SJCRH30 (cell line): ENCODE data around the gene PRICKLE4. TPM values are rescaled to one million over a fixed set of nuclear protein-coding genes. Genes with fewer than 3 reads are reported as not detected.
A peak's percentile ranks its signal among the peaks of the same experiment; 100 is the strongest.

Experiments used
- DNase-seq, 2 experiments: peaks; one replicate each; pipeline ENCODE4 v3.0.0-alpha.2; 2015 to 2020
- H3K27ac ChIP-seq: fragments of 250-450 bp; sonication (Bioruptor Pico); 2 replicates; pipeline ENCODE4 v1.5.1; 2020; ENCODE audit warnings: mild to moderate bottlenecking, moderate library complexity
- H3K27me3 ChIP-seq: fragments of 250-450 bp; sonication (Bioruptor Pico); 2 replicates; pipeline ENCODE4 v1.5.1; 2020; ENCODE audit warnings: mild to moderate bottlenecking, moderate library complexity
- H3K36me3 ChIP-seq: fragments of 250-450 bp; sonication (Bioruptor Pico); 2 replicates; pipeline ENCODE4 v1.5.1; 2020; ENCODE audit warnings: mild to moderate bottlenecking, moderate library complexity
- H3K4me1 ChIP-seq: fragments of 250-450 bp; sonication (Bioruptor Pico); 2 replicates; pipeline ENCODE4 v1.5.1; 2020; ENCODE audit warnings: mild to moderate bottlenecking, moderate library complexity
- H3K4me3 ChIP-seq: fragments of 250-450 bp; sonication (Bioruptor Pico); 2 replicates; pipeline ENCODE4 v1.5.1; 2020; ENCODE audit warnings: mild to moderate bottlenecking, moderate library complexity
- H3K9me3 ChIP-seq: fragments of 250-450 bp; sonication (Bioruptor Pico); replicated peaks from 2 replicates; pipeline ENCODE4 v1.5.1; 2020; ENCODE audit warnings: mild to moderate bottlenecking, moderate library complexity
- total RNA-seq: library from RNA; depleted of rRNA; stranded (reverse); fragments of >200 nt; shearing (Covaris generic); gene quantifications from 2 replicates; pipeline ENCODE4 v1.2.3, GENCODE V29; 2014

The PRICKLE4 gene
- total RNA-seq, 1 experiment from 2014 or later: 0.28 TPM

- Histone ChIP-seq H3K9me3 (no peaks in the 10 kb centered on the region), H3K4me1 (peaks cover 12% of the 10 kb centered on the region), H3K27ac (no peak overlapping the region), H3K27me3 (0 out of 2 replicates have a peak, but pooled peaks cover 4% of the 10 kb centered on the region), H3K4me3 (no peak overlapping the region), H3K36me3 (no peaks in the 10 kb centered on the region)
- no peak for DNase-seq
These were observed 41.5 kb upstream of the PRICKLE4 start for GRCh38 chr6:41739041-41739440.

GRCh38 chr6:41740366-41741162 is 40.0 kb upstream of the PRICKLE4 start:
- Histone ChIP-seq H3K27me3 (0 out of 2 replicates have a peak, but pooled peaks cover 4% of the 10 kb centered on the region), H3K27ac (no peak overlapping the region), H3K9me3 (no peaks in the 10 kb centered on the region), H3K4me3 (no peak overlapping the region), H3K36me3 (no peaks in the 10 kb centered on the region), H3K4me1 (peaks cover 12% of the 10 kb centered on the region)
- DNase-seq: no peak

- Histone ChIP-seq H3K4me1 (peaks cover 9% of the 10 kb centered on the region), H3K36me3 (no peaks in the 10 kb centered on the region), H3K27ac (no peak overlapping the region), H3K4me3 (no peak overlapping the region), H3K27me3 (0 out of 2 replicates have a peak, but pooled peaks cover 4% of the 10 kb centered on the region), H3K9me3 (no peaks in the 10 kb centered on the region)
- peak; percentile 49 to 59 for DNase-seq
These were observed 38.7 kb upstream of the PRICKLE4 start for GRCh38 chr6:41741625-41742490.

DNA sequence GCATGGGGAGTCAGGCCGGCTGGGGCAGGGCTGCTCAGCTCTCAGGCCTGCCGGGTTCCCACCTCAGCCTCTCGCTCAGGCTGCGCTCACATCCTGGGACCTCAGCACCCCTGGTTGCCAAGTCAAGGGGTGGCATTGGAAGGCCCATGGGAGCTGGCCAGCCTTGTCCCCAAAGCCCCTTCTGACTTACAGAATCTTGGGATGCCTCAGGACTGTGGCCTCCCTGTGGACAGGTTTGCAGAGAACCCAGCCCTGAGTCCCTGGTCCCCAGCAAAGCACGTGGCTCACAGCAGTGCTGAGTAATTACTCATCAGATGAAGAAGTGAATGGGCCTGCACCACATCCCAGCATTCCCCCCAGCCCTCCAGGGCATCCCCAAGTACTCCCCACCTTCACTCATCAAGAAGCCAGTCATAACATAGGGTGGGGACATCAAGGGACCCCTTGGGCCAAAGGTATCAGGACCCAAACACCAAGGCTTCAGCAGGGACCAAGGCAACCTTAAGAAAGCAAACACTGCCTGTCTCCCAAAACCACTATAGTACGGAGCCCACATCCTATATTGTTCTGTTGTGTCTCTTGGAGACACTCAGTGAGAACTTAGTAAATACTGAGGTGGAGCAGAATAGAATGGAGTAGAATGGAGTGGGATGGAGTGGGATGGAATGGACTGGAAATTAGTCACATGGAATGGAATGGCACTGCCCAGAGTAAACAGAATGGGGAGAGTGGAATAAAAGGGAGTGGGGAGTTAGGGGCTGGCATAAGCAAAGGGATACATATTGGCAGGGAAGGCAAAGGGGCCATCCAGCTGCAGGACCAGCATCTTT is 37.0 kb upstream of the PRICKLE4 start:
- Histone ChIP-seq H3K4me3 (no peak overlapping the region), H3K27me3 (0 out of 2 replicates have a peak, but pooled peaks cover 4% of the 10 kb centered on the region), H3K27ac (no peak overlapping the region), H3K4me1 (peaks cover 9% of the 10 kb centered on the region), H3K9me3 (no peaks in the 10 kb centered on the region), H3K36me3 (no peaks in the 10 kb centered on the region)
- DNase-seq: no peak

- Histone ChIP-seq H3K4me1 (peaks cover 9% of the 10 kb centered on the region), H3K9me3 (no peaks in the 10 kb centered on the region), H3K4me3 (no peak overlapping the region), H3K36me3 (no peaks in the 10 kb centered on the region), H3K27me3 (0 out of 2 replicates have a peak, but pooled peaks cover 4% of the 10 kb centered on the region), H3K27ac (no peak overlapping the region)
- DNase-seq: no peak
These were observed 36.3 kb upstream of the PRICKLE4 start for GRCh38 chr6:41744236-41744787.

GRCh38 chr6:41746107-41746506 is 34.5 kb upstream of the PRICKLE4 start:
- Histone ChIP-seq H3K27me3 (no peaks in the 10 kb centered on the region), H3K27ac (no peak overlapping the region), H3K9me3 (no peaks in the 10 kb centered on the region), H3K4me3 (no peak overlapping the region), H3K36me3 (no peaks in the 10 kb centered on the region), H3K4me1 (peaks cover 9% of the 10 kb centered on the region)
- DNase-seq: no peak

- no peaks in the 10 kb centered on the region for H3K9me3 ChIP-seq
- no peak within 1 kb of the TSS for H3K4me3 ChIP-seq
- no peaks in the 10 kb centered on the region for H3K4me1 ChIP-seq
- no peaks in the 10 kb centered on the region for H3K36me3 ChIP-seq
- H3K27me3 ChIP-seq: no peaks in the 10 kb centered on the region
- DNase-seq: no peak
- H3K27ac ChIP-seq: no peak within 1 kb of the TSS
These were observed 33.1 kb upstream of the PRICKLE4 start, which contains the start of gene PGC for GRCh38 chr6:41747256-41748101. Gene PGC, minus strand, starts transcription at chr6:41747397. Its CDS starts 63 bp downstream, at chr6:41747334.

DNA sequence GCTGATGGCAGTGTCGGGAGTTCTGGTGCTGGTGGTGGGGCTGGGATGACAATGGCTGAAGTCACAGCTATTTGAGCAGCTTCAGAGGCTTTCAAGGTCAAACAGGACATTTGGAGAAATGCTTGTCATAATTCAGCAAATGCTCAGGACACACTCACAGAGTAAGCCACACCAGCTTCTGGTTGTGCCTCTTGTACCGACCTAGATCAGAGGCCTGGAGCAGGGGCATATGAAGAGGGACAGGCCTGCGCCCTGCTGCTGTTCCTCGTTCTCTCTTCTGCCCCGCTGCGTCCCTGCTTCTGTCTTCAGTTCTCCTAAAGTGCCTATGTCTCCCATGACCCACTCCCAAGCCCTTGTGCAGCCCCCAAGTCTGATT is 32.5 kb upstream of the PRICKLE4 start:
- Histone ChIP-seq H3K36me3 (no peaks in the 10 kb centered on the region), H3K9me3 (no peaks in the 10 kb centered on the region), H3K4me3 (no peak overlapping the region), H3K27me3 (no peaks in the 10 kb centered on the region), H3K27ac (no peak overlapping the region), H3K4me1 (no peaks in the 10 kb centered on the region)
- no peak for DNase-seq

DNA sequence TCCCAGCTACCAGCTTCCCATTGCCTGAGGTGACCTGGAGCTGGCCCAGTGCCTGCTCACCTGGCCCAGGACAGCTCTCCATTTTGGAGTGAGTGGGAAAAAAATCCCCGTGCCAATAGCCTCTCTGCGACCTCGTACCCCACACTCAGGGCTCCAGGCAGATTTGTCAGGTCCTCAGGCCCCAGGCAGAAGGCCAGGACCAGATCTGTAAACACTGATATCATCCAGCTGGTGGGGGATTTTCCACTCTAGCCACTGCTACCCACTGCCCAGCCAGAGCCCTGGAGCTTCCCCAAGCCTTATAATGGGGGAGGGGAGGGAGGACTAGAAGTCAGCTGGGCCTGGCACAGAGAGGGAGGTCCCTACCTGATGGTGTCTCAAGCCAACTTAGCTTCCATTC is 32.0 kb upstream of the PRICKLE4 start:
- Histone ChIP-seq H3K9me3 (no peaks in the 10 kb centered on the region), H3K27ac (no peak overlapping the region), H3K4me3 (no peak overlapping the region), H3K4me1 (no peaks in the 10 kb centered on the region), H3K36me3 (no peaks in the 10 kb centered on the region), H3K27me3 (no peaks in the 10 kb centered on the region)
- no peak for DNase-seq

DNA sequence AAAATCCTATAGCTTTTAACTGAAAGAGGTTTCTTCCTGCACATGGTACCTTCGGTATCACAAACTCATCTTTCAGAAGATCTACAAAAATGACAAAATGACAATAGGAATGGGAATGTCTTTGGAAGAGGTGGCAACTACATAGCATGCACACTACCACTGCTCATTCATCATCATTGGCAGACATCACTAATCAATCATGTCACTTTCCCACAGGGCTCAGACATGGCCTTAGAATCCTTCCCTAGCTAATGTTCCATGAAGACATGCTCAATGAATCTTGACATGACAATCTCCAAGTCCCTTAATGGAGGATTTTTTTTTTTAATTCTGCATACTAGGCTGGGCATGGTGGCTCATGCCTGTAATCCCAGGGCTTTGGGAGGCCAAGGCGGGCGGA is 30.2 kb upstream of the PRICKLE4 start:
- no peaks in the 10 kb centered on the region for H3K36me3 ChIP-seq
- no peaks in the 10 kb centered on the region for H3K4me1 ChIP-seq
- no peaks in the 10 kb centered on the region for H3K9me3 ChIP-seq
- H3K27me3 ChIP-seq: no peaks in the 10 kb centered on the region
- no peak for DNase-seq
- no peak overlapping the region for H3K27ac ChIP-seq
- no peak overlapping the region for H3K4me3 ChIP-seq

DNA sequence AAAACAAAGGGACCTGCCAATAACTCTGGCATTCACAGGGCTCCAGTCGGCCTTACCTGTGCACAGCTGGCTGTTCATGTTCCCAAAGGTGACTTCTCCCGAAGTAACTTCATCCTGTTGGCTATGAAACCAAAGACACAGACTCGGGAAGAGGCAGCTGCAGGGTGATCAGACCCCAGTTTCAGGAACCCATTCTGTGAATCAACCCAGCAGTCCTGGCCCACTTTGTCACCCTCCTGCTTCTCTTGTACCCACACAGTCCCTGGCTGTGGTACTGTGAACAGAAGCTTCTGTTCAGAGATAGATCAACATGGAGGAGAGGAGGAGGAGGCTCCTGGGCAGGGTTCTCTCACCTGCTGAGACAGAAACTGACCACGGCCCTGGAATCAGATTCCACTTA is 24.7 kb upstream of the PRICKLE4 start:
- Histone ChIP-seq H3K9me3 (no peaks in the 10 kb centered on the region), H3K27me3 (no peaks in the 10 kb centered on the region), H3K4me1 (peaks cover 12% of the 10 kb centered on the region), H3K36me3 (no peaks in the 10 kb centered on the region), H3K4me3 (no peak overlapping the region), H3K27ac (no peak overlapping the region)
- DNase-seq: no peak

DNA sequence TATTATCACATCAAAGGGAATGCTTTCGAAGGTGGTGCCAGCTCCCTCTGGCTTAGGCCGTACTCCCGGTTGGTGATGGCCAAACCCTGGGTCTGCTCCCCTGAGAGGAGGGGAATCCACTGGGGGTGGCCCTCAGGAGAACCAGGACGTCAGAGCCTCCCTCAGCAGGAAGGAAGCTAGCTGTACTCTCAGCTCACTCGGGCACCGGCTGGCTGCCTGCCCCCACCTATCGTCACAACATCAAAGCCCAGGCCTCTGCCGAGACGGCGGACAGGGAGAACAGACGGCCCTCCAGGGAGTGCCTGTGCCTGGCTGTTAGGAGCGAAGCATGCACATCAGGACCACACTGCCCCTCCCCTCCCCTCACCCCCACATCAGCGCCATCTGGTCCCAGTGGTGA is 24.2 kb upstream of the PRICKLE4 start:
- no peaks in the 10 kb centered on the region for H3K27me3 ChIP-seq
- no peak overlapping the region for H3K27ac ChIP-seq
- H3K36me3 ChIP-seq: no peaks in the 10 kb centered on the region
- DNase-seq: no peak
- H3K4me3 ChIP-seq: no peak overlapping the region
- H3K9me3 ChIP-seq: no peaks in the 10 kb centered on the region
- peaks cover 12% of the 10 kb centered on the region for H3K4me1 ChIP-seq

GRCh38 chr6:41757271-41757670 is 23.3 kb upstream of the PRICKLE4 start:
- Histone ChIP-seq H3K4me1 (peaks cover 12% of the 10 kb centered on the region), H3K9me3 (no peaks in the 10 kb centered on the region), H3K36me3 (no peaks in the 10 kb centered on the region), H3K4me3 (no peak overlapping the region), H3K27ac (no peak overlapping the region), H3K27me3 (no peaks in the 10 kb centered on the region)
- peak; percentile 65 to 71 for DNase-seq
